Effector memory CD8-positive, alpha-beta T cell (primary cell): ENCODE measurements around the gene RDH14.

Experiments
- ATAC-seq: fragments of 150-1000 bp; cut with Tn5 transposase; replicated peaks from 2 replicates; pipeline ENCODE4 v1.10.0; 2021; ENCODE audit warnings: mild to moderate bottlenecking, moderate library complexity
- DNase-seq, 3 experiments: peaks; one replicate each; pipeline ENCODE4 v3.0.0; 2021
- H3K27ac Mint-ChIP-seq, 2 donors: one replicate each; pipeline ENCODE4 v1.8.0; 2022; ENCODE audit warnings: mild to moderate bottlenecking in 2 of 2, mixed read lengths in 2 of 2, moderate library complexity in 2 of 2
- H3K27me3 Mint-ChIP-seq, 2 donors: one replicate each; pipeline ENCODE4 v1.8.0; 2022; ENCODE audit warnings: mixed read lengths in 2 of 2
- H3K36me3 Mint-ChIP-seq: one replicate; pipeline ENCODE4 v1.8.0; 2022; ENCODE audit warnings: mild to moderate bottlenecking, moderate library complexity, mixed read lengths; ENCODE audit not compliant: insufficient read depth
- H3K4me1 Mint-ChIP-seq, 2 donors: one replicate each; pipeline ENCODE4 v1.8.0; 2022; ENCODE audit warnings: low read depth in 2 of 2, mixed read lengths in 2 of 2
- H3K4me3 Mint-ChIP-seq, 2 donors: one replicate each; pipeline ENCODE4 v1.8.0; 2022; ENCODE audit warnings: mild to moderate bottlenecking in 2 of 2, mixed read lengths in 2 of 2, moderate library complexity in 2 of 2
- H3K9me3 Mint-ChIP-seq, 2 donors: one replicate each; pipeline ENCODE4 v1.8.0; 2022; ENCODE audit warnings: mixed read lengths in 2 of 2

The RDH14 gene

DNA sequence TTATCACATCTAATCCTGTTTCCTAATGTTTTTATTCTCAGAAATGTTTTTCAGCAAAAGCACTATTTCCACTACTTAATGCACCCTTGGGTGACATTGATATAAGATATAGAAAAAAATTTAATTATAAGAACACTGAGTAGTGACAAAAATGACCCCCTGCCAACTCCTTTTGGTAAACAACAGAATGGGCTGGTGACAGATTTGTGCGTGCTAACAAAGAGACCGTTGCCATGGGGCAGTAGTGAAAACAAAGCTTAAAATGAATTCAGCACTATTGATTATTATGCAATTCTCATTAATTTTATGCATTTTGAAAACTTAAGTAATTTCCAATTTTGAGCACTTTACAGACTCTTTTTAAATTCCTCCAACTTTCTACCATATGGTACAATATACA lies 33.1 kb downstream of the RDH14 start:
- no peaks in the 10 kb centered on the region for H3K36me3 Mint-ChIP-seq
- no peak for DNase-seq
- H3K4me1 Mint-ChIP-seq = no peaks in the 10 kb centered on the region
- no peak overlapping the region for H3K4me3 Mint-ChIP-seq
- no peak overlapping the region for H3K27ac Mint-ChIP-seq
- no peak for ATAC-seq
- H3K9me3 Mint-ChIP-seq = no peaks in the 10 kb centered on the region
- peaks cover 0 to 4% of the 10 kb centered on the region in 2 donors for H3K27me3 Mint-ChIP-seq

DNA sequence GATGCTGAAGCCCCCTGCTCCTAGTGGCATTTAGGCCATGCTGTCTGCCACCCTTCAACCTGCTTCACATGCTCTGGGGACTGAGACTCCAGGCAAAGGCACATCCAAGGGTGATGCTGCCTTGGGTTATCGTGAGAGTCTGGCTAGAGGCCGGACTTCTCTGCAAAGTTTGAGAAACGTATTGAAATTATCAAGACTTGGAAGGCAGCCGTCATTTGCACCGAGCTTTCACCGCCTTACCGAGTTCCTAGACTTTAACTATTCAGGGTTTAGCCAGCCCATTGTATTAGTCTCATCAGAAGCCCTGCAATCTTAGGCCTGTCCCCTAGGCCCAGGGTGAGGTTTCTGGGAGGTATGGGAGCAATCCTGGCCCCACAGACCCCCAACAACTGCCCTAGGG lies 34.0 kb downstream of the RDH14 start:
- ATAC-seq (no peak), DNase-seq (no peak)
- H3K4me1 Mint-ChIP-seq = no peaks in the 10 kb centered on the region
- H3K36me3 Mint-ChIP-seq = no peaks in the 10 kb centered on the region
- no peaks in the 10 kb centered on the region for H3K9me3 Mint-ChIP-seq
- no peak overlapping the region for H3K4me3 Mint-ChIP-seq
- no peak overlapping the region for H3K27ac Mint-ChIP-seq
- peaks cover 0 to 4% of the 10 kb centered on the region in 2 donors for H3K27me3 Mint-ChIP-seq

DNA sequence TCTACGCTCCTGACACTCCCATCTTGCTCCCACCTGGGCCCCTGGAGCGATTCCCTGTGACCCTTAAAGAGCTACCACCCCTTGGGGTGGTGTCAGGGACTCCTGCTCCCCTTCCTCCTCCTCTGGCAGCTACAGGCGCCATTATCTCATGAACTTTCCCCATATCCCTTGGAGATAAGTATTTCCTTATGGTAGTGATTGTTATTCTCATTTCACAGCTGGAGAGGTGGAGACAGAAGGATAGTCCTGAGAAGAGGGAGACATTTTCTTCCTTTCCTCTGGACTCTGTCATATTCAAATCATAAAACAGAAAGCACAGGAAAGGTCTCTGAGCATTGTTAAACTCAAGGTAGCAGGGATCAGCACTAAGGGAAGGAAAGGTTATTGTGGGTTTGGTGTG lies 34.6 kb downstream of the RDH14 start:
- no peak overlapping the region for H3K27ac Mint-ChIP-seq
- no peaks in the 10 kb centered on the region for H3K9me3 Mint-ChIP-seq
- H3K4me1 Mint-ChIP-seq = no peaks in the 10 kb centered on the region
- H3K27me3 Mint-ChIP-seq = peaks cover 0 to 3% of the 10 kb centered on the region in 2 donors
- ATAC-seq (no peak), DNase-seq (no peak)
- H3K4me3 Mint-ChIP-seq = no peak overlapping the region
- H3K36me3 Mint-ChIP-seq = no peaks in the 10 kb centered on the region

DNA sequence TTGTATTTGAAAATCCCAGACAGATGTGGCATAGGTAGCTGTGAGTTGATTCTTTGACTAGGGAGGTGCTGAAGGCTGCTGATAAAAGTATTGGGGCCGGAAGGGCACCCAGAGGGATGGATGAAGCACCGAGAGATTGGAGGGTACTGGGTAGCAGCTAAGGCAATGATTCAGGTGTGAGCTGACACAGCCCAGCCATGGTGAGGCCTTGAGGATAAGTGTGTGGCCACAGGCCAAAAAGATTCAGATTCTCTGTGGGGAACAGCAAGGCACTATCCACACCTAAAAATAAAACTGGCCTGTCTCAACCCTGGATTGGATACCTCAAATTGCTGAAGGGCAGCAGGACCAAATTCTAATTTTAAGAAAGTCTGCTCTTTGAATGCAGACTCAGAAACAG lies 35.2 kb downstream of the RDH14 start:
- no peak overlapping the region for H3K27ac Mint-ChIP-seq
- no peaks in the 10 kb centered on the region for H3K36me3 Mint-ChIP-seq
- H3K4me3 Mint-ChIP-seq = no peak overlapping the region
- H3K27me3 Mint-ChIP-seq = peaks cover 2 to 3% of the 10 kb centered on the region in 2 donors
- DNase-seq = no peak
- H3K9me3 Mint-ChIP-seq = no peaks in the 10 kb centered on the region
- H3K4me1 Mint-ChIP-seq = no peaks in the 10 kb centered on the region
- ATAC-seq = no peak

DNA sequence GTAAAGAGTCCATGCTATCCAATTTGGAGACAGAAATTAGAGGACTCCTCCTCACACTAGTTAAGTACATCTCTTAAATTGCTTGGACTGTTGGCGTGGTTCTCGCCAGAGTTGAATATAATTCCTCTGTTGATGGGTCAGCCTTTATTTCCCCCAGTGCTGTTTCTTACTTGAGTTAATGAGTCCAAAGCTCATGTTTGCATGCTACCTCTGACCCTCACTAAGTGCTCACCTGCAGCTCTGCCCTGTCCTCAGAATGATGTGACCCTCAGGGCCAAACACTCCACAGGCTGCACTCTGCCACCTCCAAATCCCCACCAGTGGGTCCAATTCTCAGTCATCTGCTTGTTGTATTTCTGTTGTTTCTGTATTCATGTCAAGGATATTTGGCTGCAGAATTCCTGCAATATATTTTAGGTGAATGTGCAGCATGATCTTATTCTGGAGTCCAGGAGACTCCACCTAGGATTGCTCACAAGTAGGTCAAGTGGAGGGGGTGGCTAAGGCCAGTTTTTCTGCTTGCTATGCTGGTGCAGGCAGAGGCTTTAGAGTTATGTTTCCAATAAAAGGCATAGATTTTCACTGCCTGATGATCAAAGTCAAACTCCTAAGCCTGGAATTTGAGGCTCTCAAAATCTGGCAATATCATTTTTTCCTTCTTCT lies 37.8 kb downstream of the RDH14 start:
- Mint-ChIP-seq H3K4me1 (no peaks in the 10 kb centered on the region), H3K9me3 (no peaks in the 10 kb centered on the region), H3K27ac (no peak overlapping the region), H3K36me3 (no peaks in the 10 kb centered on the region), H3K4me3 (no peak overlapping the region), H3K27me3 (peaks cover 21 to 29% of the 10 kb centered on the region in 2 donors)
- ATAC-seq = no peak
- DNase-seq = no peak

DNA sequence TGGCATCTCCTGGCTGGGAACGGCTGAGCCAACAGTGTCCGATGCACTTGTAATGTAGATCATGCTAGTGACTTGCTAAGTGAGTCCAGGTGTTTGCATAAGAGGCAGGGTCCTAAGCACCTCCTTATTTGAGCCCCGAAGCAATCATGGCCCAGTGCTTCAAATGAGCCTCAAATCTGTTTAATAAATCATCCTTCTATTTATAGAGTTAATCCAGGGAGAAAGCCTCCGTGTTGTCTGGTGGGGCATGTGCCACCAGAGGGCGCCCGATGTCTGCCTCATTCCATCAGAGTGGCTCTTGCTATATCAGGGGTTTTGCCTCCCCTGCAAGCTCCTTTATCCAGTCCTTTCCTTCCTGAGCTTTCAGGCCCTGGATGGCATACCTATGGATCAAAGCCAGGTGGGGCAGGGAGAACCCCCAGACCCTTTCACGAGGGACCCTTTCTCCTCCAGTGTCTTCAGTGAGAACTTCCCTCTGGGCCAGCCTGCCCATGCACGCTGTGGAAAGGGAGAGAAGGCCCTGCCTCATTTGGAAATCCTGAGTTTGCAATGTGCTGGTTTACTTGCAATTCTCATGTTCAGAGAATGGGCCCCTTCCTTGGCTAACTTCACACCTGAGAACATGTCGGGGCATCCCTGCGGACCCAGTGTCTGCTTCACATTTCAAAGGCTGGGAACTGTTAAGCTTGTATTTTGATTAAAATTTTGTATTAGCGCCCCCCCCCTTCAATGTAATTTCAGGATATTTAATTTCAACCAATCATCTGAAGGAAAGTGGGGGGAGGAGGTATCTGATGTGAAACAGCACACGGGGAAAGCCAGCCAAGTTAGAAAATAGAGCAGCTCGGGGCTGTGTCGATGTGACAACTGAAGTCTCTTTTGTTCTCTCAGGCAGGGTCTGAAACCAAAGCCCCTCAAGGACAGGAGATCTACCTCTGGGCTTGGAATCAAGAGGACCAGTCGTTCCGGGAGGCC lies 39.7 kb downstream of the RDH14 start:
- peak; percentile 76 for ATAC-seq
- H3K36me3 Mint-ChIP-seq = no peaks in the 10 kb centered on the region
- no peak overlapping the region for H3K4me3 Mint-ChIP-seq
- no peaks in the 10 kb centered on the region for H3K9me3 Mint-ChIP-seq
- peak; percentile 65 to 75 (median 68) for DNase-seq
- no peaks in the 10 kb centered on the region for H3K4me1 Mint-ChIP-seq
- peaks cover 31 to 47% of the 10 kb centered on the region in 2 donors for H3K27me3 Mint-ChIP-seq
- H3K27ac Mint-ChIP-seq = no peak overlapping the region

DNA sequence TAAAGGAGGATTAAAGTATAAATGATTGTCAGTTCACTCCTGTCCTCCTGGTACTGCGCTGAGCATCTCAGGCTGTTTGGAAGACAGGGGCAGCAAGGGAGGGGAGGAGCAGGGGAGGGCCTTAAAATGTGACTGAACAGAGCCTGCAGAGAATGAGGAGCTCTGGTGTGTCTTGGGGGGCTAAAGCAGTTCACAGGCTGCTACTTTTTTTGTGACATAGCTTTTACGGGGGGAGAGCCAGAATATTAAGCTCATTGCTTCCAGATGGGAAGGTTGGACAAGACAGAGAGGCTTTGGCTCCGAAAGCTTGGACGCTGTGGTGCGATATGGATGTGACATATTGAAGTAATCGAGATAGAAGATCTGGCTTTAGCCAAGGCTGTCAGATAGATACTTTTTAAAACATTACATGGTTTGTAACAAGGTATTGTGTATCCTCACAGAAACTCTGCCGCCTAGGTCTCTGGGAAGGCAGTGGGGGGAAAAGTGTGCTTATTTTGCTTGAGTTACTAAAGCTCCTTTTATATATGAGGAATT lies 40.5 kb downstream of the RDH14 start:
- DNase-seq (no peak), ATAC-seq (no peak)
- Mint-ChIP-seq H3K4me1 (no peaks in the 10 kb centered on the region), H3K36me3 (no peaks in the 10 kb centered on the region), H3K27me3 (peaks cover 36 to 55% of the 10 kb centered on the region in 2 donors), H3K4me3 (no peak overlapping the region), H3K27ac (no peak overlapping the region), H3K9me3 (no peaks in the 10 kb centered on the region)

DNA sequence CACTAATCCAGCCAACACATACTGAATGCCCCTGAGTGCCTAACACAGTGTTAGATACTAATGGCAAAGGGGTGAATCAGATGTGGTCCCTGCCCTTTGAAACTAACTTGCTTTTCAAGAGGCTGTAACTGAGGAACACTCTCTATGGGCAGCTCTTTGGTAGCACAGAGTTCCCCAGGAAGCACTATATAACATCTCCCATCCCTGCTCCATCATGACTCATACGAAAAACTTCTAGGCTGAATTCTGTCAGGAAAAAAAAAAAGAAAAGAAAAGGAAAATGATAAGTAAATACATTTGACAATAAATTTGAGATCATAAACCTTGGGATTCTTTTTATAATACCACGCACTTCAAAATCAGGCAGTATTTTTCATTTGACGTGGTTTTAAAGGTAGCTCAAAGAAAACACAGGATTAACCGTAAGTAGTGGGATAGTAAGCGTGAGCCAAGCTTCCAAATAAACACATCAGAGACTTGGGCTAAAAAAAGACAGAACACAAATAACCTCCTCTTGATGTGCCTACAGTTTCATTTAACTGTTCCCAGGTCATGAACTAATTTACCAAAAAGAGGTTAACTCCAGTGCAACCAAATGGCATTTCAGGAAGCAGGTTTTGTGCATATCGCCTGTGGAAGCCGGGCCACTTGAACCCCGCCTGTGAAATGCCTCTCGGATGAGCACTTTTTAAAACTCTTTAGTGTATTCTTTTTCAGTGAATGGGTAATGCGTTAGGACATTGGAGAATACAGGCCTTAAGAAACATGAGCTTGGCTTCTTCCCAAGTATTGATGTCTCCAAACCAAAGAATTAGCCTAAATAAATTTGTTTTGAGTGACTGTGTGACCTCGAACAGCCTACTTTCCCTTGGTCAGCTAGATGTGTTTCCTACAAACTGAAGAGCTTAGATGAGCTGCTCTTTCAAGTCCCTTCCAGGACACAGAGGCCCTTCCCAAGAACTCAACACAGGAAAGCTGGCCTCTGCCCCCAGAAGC lies 42.0 kb downstream of the RDH14 start:
- Mint-ChIP-seq H3K4me1 (no peaks in the 10 kb centered on the region), H3K27me3 (peaks cover 45 to 64% of the 10 kb centered on the region in 2 donors), H3K9me3 (no peaks in the 10 kb centered on the region), H3K27ac (peak overlapping the region in 1 of 2 donors; percentile 16), H3K36me3 (no peaks in the 10 kb centered on the region), H3K4me3 (no peak overlapping the region)
- no peak for ATAC-seq
- DNase-seq = no peak

DNA sequence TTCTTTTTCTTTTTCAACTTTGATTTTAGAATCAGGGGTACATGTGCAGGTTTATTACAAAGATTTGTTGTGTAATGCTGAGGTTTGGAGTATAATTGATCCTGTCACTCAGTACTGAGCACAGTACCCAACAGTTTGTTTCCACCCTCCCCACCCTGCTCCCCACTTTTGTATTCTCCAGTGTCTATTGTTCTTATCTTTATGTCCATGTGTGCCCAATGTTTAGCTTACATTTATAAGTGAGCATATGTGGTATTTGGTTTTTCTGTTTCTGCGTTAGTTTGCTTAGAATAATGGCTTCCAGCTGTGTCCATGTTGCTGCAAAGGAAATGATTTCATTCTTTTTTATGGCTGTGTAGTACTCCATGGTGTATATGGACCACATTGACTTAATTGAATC lies 43.1 kb downstream of the RDH14 start:
- DNase-seq (no peak), ATAC-seq (no peak)
- H3K36me3 Mint-ChIP-seq = no peaks in the 10 kb centered on the region
- no peak overlapping the region for H3K27ac Mint-ChIP-seq
- no peaks in the 10 kb centered on the region for H3K4me1 Mint-ChIP-seq
- no peak overlapping the region for H3K4me3 Mint-ChIP-seq
- peaks cover 45 to 64% of the 10 kb centered on the region in 2 donors for H3K27me3 Mint-ChIP-seq
- H3K9me3 Mint-ChIP-seq = no peaks in the 10 kb centered on the region

DNA sequence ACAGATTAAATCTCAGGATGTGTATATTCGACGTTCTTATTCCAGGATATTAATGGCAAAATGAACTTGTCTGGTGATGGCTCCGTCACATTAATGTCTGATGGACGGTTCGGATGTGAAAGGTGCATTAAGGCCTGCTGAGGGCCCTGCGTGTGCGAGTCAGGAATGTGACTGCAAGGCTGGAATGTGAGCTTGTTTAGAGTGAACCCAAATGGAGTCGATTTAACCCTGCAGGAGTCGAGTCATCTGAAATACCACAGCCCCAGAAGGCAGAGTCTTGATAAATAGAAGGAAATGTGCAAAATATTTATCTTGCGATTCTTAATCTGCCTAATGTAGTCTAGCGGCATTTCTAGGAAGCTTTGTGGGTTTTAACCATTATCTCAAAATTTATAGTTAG lies 44.3 kb downstream of the RDH14 start:
- no peak for DNase-seq
- ATAC-seq = no peak
- H3K36me3 Mint-ChIP-seq = no peaks in the 10 kb centered on the region
- no peak overlapping the region for H3K4me3 Mint-ChIP-seq
- peaks cover 55 to 76% of the 10 kb centered on the region in 2 donors for H3K27me3 Mint-ChIP-seq
- H3K9me3 Mint-ChIP-seq = no peaks in the 10 kb centered on the region
- H3K4me1 Mint-ChIP-seq = no peaks in the 10 kb centered on the region
- no peak overlapping the region for H3K27ac Mint-ChIP-seq

DNA sequence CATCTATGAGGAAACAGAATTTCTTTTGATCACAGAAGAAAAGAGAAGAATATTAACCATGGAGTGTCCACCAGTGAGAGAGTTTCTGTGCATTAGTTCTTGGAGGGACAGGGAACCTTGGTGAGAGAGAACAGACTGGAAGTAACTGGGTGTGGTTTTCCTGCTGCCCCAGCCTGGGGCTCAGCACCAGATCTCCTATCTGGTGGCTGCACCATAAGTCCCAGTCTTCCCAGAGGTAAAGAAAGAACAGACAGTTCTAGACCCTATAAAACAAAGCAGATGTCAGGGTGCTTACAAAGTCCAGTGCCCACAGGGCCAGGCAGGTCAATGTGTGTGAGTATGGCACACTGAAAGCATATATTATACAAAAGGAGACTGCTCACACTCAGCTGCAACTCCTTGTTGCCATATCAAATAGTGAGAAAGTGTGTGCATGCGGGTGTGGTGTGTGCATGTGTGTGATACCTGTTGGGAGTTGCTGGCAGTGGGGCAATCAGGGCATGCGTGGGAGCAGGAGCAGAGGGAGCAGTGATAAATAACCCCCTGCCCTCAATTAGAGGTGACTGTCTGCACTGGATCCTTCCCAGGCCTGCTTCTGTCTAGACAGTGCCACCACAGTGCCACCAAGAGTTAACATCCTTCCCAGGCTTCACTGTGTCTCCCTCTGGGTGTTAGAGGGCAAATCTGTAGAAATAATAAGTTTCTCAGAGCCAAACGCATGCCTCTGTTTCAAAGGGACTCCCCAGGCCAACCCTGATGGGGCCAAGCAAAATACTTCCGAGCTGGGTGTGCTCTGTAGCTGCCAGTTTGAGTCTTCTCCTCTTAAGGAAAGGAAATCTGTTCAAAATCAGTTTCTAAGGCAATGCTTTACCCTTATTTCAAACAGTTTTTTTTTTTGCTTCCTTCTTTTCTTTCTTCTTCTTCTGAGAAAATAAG lies 45.7 kb downstream of the RDH14 start:
- peaks cover 62 to 82% of the 10 kb centered on the region in 2 donors for H3K27me3 Mint-ChIP-seq
- H3K9me3 Mint-ChIP-seq = no peaks in the 10 kb centered on the region
- H3K27ac Mint-ChIP-seq = no peak overlapping the region
- no peaks in the 10 kb centered on the region for H3K36me3 Mint-ChIP-seq
- no peak for DNase-seq
- H3K4me3 Mint-ChIP-seq = no peak overlapping the region
- no peaks in the 10 kb centered on the region for H3K4me1 Mint-ChIP-seq
- no peak for ATAC-seq

DNA sequence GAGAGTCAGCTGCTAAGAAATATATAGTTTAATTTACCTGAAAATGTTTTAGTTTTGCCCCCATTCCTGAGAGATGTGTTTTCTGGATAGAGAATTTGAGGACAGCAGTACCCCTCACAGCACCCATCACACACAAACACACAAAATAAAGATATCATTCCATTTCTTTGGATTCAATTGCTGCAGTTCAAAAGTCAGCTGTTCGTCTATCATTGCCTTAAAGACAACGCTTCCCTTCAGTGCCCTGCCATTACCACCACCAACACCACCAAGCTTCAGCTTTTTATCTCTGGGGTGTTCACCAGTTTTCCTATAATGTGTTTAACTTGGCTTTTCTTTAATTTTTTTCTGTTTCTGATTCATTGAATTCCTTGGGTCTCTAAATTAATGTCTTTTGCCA lies 49.7 kb downstream of the RDH14 start:
- no peaks in the 10 kb centered on the region for H3K36me3 Mint-ChIP-seq
- ATAC-seq (no peak), DNase-seq (no peak)
- H3K9me3 Mint-ChIP-seq = no peaks in the 10 kb centered on the region
- no peaks in the 10 kb centered on the region for H3K4me1 Mint-ChIP-seq
- no peak overlapping the region for H3K4me3 Mint-ChIP-seq
- H3K27me3 Mint-ChIP-seq = peaks cover 47 to 56% of the 10 kb centered on the region in 2 donors
- no peak overlapping the region for H3K27ac Mint-ChIP-seq
